ENCODE data around the gene TMEM116. TPM values are rescaled to one million over a fixed set of nuclear protein-coding genes. Genes with fewer than 3 reads are reported as not detected.

TMEM116 gene
- total RNA-seq, 4 donors from 2014 or later = 5.4 to 9.2 (median 6.6) TPM

DNA sequence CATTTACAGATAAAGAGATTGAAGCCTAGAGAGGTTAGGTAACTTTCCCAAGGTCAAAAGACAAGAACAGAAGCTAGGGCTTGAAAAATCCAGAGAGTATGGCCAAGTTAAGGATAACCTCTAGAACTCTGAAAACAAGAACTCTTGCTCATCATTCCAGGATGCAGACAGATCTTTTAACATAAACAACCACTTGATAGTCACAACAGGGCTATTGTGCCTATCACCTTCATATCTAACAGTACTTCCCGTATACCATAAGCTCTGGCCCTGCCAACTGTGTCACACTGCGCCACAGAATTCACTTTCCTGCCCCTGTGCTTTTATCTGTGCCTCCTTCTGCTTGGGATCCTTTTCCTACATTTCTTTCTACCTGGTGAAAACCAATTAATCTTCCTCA, 18.5 kb upstream of the TMEM116 start:
- DNase-seq (ENCODE audit: low spot score) (no peak), ATAC-seq (ENCODE audit: low FRiP score) (no peak)
- TF ChIP-seq, protein P1, sequence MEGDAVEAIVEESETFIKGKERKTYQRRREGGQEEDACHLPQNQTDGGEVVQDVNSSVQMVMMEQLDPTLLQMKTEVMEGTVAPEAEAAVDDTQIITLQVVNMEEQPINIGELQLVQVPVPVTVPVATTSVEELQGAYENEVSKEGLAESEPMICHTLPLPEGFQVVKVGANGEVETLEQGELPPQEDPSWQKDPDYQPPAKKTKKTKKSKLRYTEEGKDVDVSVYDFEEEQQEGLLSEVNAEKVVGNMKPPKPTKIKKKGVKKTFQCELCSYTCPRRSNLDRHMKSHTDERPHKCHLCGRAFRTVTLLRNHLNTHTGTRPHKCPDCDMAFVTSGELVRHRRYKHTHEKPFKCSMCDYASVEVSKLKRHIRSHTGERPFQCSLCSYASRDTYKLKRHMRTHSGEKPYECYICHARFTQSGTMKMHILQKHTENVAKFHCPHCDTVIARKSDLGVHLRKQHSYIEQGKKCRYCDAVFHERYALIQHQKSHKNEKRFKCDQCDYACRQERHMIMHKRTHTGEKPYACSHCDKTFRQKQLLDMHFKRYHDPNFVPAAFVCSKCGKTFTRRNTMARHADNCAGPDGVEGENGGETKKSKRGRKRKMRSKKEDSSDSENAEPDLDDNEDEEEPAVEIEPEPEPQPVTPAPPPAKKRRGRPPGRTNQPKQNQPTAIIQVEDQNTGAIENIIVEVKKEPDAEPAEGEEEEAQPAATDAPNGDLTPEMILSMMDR (IDR thresholded peaks at IDR 0.05) = no peak

DNA sequence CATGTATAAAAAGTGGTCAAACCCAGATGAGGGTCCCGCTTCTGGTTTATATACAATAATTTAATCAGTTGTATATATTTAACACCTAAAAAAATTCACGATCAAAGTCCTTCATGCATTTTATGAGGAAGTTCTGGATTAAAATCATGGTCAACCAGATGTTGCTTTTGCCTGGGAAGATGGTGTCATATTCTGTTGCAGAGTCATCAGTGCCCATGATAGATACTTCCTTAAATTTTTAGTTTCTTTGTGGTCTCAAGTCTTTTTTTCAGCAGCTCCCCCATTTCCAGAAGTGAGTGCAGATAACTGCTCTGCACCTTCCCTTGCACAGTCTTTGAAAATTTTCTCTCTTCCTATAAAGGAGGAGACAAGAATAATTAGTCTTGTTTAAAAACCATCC, 16.3 kb upstream of the TMEM116 start:
- ATAC-seq (ENCODE audit: low FRiP score) = no peak
- DNase-seq (ENCODE audit: low spot score) = no peak
- TF ChIP-seq, protein P1 (IDR thresholded peaks at IDR 0.05) = no peak

DNA sequence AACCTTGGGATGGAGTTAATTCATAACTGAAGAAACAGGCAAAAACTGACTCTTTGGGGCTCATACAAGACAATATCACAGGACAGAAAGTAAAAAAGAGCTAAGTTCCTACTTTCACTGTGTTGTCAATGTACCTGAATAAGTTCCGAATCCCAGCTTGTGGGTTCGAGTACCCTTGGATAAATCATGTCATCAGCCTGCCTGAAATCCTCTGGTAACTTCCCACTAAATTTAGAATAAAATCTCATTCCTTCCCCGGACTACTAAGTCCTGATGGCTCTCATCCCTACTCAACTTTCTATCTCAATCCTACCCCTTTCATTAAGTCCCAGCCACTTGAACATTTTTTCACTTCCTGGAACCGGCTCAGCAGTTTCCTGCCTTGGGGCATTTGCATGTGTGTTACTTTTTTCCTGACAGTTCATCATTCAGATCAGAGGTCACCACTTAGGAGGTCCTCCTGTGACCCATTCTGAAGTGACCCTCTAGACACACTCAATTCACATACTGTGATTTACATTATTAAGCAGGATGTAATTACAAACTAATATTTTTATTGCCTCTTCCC, 12.9 kb upstream of the TMEM116 start:
- TF ChIP-seq, protein P1 (IDR thresholded peaks at IDR 0.05) = no peak
- ATAC-seq (ENCODE audit: low FRiP score) (no peak), DNase-seq (ENCODE audit: low spot score) (no peak)

DNA sequence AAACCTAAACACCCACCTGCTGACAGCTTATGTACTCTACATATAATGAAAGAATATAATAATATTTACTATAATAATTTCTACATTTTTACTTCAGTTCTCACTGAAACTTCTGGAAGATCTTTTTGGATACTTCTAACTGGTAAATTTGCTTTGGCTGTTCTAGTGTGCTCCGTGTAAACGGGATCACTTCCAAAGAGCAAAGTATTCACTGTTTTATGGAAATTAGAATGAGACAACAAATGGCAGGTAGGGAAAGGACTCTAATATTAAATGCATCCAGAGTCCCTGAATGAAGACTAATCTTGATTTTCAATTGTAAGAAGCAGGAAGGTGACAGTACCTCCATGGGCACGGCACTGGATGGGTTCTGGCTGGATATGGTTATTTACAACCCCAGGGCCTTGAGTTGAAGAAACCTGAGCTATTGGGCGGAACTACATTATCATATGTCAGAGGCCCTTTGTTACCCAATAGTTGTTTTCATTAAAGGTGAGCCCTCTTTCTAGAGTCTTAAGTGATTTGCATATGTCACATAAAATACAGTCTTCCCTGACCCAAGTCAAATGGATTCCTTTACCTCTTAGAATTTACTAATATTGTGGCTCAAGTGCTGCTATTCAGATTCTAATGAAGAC, 10.9 kb upstream of the TMEM116 start:
- no peak for ATAC-seq (ENCODE audit: low FRiP score)
- TF ChIP-seq, protein P1 (IDR thresholded peaks at IDR 0.05) = no peak

DNA sequence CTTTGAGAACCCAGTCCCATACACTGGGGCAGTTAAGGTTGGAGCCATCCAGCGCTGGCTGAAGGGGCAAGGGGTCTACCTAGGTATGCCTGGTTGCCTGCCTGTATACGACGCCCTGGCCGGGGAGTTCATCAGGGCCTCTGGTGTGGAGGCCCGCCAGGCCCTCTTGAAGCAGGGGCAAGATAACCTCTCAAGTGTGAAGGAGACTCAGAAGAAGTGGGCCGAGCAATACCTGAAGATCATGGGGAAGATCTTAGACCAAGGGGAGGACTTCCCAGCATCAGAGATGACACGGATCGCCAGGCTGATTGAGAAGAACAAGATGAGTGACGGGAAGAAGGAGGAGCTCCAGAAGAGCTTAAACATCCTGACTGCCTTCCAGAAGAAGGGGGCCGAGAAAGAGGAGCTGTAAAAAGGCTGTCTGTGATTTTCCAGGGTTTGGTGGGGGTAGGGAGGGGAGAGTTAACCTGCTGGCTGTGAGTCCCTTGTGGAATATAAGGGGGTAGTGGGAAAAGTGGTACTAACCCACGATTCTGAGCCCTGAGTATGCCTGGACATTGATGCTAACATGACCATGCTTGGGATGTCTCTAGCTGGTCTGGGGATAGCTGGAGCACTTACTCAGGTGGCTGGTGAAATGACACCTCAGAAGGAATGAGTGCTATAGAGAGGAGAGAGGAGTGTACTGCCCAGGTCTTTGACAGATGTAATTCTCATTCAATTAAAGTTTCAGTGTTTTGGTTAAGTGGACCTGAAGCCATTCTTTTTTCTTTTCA, 9.5 kb upstream of the TMEM116 start:
- TF ChIP-seq, protein P1 (IDR thresholded peaks at IDR 0.05) = no peak
- no peak for ATAC-seq (ENCODE audit: low FRiP score)
- no peak for DNase-seq (ENCODE audit: low spot score)

More for the DNA sequence above, 10.9 kb upstream of the TMEM116 start:
- no peak for DNase-seq (ENCODE audit: low spot score)

DNA sequence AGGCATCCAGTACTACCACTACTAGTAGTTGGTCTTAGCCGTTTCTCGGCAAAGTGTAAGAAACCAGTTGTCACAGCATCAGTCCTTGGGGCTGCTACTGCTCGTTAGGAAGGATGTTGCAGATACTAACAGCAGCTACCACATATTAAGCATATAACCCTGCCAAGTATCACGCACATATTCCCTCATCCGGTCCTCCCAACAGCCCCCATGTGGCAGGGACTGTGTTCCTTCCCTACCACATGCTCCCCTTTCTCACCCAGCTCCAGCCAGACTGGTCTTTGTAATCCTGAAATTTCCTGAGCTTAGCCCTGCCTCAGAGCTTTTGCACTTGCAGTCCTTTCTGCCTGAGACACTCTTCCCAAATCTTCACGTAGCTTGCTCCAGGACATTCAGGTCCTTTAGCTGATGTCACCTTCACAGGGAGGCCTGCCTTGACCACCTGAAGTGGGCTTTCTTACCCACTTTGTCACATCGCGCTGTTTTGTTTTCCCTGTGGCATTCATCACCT, 8.0 kb upstream of the TMEM116 start:
- TF ChIP-seq, protein P1 (IDR thresholded peaks at IDR 0.05) = no peak
- ATAC-seq (ENCODE audit: low FRiP score) (no peak), DNase-seq (ENCODE audit: low spot score) (no peak)

Data from omental fat pad (tissue), 4 donors.